Prostate gland (tissue), 2 donors: ENCODE measurements around the gene SAMM50. TPM values are rescaled to one million over a fixed set of nuclear protein-coding genes. Genes with fewer than 3 reads are reported as not detected.

Source experiments
- DNase-seq: peaks from one replicate; pipeline ENCODE4 v3.0.0-alpha.2; 2019; ENCODE audit warnings: low spot score
- H3K27ac ChIP-seq, 2 donors: fragments of 200-600 bp; sonication (generic); 2 replicates each; pipeline ENCODE4 v1.5.1; 2017 to 2019
- H3K27me3 ChIP-seq: fragments of 200-600 bp; sonication (generic); replicated peaks from 2 replicates; pipeline ENCODE4 v1.5.1; 2019; ENCODE audit not compliant: insufficient read depth
- H3K36me3 ChIP-seq, 2 donors: fragments of 200-600 bp; sonication (generic); 1 replicate in 1 of 2; 2 replicates in 1 of 2; pipeline versions ENCODE4 v1.5.1 to v1.8.1; 2017 to 2019
- H3K4me1 ChIP-seq: fragments of 200-600 bp; sonication (generic); replicated peaks from 2 replicates; pipeline ENCODE4 v1.5.1; 2019
- H3K4me3 ChIP-seq, 2 donors: fragments of 200-600 bp; sonication (generic); 2 replicates each; pipeline ENCODE4 v1.5.1; 2017 to 2019
- H3K9me3 ChIP-seq: fragments of 200-600 bp; sonication (generic); 2 replicates; pipeline ENCODE4 v1.5.1; 2017
- CTCF ChIP-seq, 4 experiments: fragments of 200-600 bp in 2 of 4; fragments of 450-650 bp in 2 of 4; sonication (generic) in 2 of 4; IDR thresholded peaks; 1 replicate in 3 of 4; 2 replicates in 1 of 4; pipeline ENCODE4 v1.5.1; 2016 to 2019; ENCODE audit warnings: antibody characterized with exemption in 4 of 4, mild to moderate bottlenecking in 2 of 4, moderate library complexity in 2 of 4
- POLR2A ChIP-seq: fragments of 450-650 bp; IDR thresholded peaks from one replicate; pipeline ENCODE4 v1.6.1; 2016; ENCODE audit warnings: antibody characterized with exemption, mild to moderate bottlenecking
- POLR2AphosphoS5 ChIP-seq: sonication (generic); formaldehyde crosslinking; IDR thresholded peaks from one replicate; pipeline ENCODE4 v1.6.1; 2017; ENCODE audit warnings: antibody characterized with exemption
- WGBS: methylation state at CpG from one replicate; pipeline ENCODE4 v1.1.5; 2018; 5-methylcytosine and 5-hydroxymethylcytosine counted together
- intact Hi-C: fragments of 100-400 bp; cut with DNase I; formaldehyde crosslinking; loops from one replicate; pipeline ENCODE4 v1.14.2; 2022
- total RNA-seq, 2 donors: library from RNA; depleted of rRNA; stranded (reverse); fragments of >200 nt; gene quantifications; one replicate each; pipeline ENCODE4 v1.1.0, GENCODE V29; 2016

The SAMM50 gene
- total RNA-seq, 2 donors from 2014 or later: 32.3 to 43.2 TPM

DNA sequence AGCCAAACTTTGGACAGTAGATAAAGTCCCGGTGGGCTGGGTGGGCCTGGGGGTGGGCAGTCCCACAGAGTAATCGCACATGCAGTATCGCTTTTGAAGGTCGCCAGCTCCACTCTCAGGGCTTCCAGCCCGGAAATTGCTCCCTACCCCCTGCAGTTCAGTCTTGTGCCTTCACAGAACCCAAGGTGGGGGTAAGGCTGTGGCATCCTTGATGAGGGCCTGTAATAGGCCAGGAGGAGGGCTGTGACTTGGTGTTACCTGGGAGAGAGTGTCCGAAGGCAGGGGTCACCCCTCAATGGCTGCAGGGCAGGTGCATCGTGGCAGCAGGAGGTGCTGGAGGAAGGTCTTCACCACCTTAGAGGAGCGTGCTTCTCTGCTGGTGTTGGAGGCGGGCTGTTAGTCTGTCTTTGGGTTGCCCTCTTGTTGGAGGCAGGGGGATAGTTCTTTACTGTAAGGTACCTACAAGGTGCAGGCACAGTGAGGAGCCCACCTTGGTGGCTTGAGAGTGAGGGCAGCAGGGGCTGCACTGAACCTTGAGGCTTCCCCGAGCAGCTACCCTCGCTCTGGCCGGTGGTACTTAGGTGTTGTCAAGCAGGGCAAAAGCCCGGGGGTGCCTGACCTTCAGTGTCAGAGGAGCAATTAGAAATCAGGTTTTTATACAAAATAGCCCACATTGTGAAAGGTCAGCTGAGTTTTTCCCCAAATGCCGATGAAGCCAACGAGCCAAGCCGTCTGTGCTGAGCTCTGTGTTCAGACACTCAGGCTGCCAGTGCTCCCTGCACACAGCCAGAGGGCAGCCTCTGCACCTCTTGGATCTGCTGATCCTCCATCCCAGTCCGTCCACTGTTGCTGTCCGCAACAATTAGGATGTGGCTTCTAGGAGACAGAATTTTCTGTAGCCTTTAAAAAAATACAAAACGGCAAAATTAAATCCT, 21.9 kb downstream of the SAMM50 start:
- H3K27me3 ChIP-seq: no peaks in the 10 kb centered on the region
- H3K4me3 ChIP-seq: no peak overlapping the region
- no peak for TF ChIP-seq POLR2AphosphoS5
- no peak for TF ChIP-seq POLR2A
- TF ChIP-seq CTCF (IDR thresholded peaks at IDR 0.05): no peak
- H3K27ac ChIP-seq: no peak overlapping the region
- H3K9me3 ChIP-seq: no peaks in the 10 kb centered on the region
- peaks cover 7 to 15% of the 10 kb centered on the region in 2 donors for H3K36me3 ChIP-seq
- WGBS: 84% methylated on average over 19 of the region's 19 CpGs
- DNase-seq: no peak
- intact Hi-C loops: no loop called here
- H3K4me1 ChIP-seq: no peaks in the 10 kb centered on the region

GRCh38 chr22:43978558-43978957, 23.3 kb downstream of the SAMM50 start:
- H3K27ac ChIP-seq: no peak overlapping the region
- H3K27me3 ChIP-seq: no peaks in the 10 kb centered on the region
- TF ChIP-seq CTCF (IDR thresholded peaks at IDR 0.05): no peak
- no peak for TF ChIP-seq POLR2A
- TF ChIP-seq POLR2AphosphoS5: no peak
- no peaks in the 10 kb centered on the region for H3K4me1 ChIP-seq
- WGBS: 94% methylated on average over 4 of the region's 4 CpGs
- H3K36me3 ChIP-seq: peaks cover 10 to 15% of the 10 kb centered on the region in 2 donors
- no peak overlapping the region for H3K4me3 ChIP-seq
- DNase-seq: no peak
- no peaks in the 10 kb centered on the region for H3K9me3 ChIP-seq
- intact Hi-C loops: no loop called here

DNA sequence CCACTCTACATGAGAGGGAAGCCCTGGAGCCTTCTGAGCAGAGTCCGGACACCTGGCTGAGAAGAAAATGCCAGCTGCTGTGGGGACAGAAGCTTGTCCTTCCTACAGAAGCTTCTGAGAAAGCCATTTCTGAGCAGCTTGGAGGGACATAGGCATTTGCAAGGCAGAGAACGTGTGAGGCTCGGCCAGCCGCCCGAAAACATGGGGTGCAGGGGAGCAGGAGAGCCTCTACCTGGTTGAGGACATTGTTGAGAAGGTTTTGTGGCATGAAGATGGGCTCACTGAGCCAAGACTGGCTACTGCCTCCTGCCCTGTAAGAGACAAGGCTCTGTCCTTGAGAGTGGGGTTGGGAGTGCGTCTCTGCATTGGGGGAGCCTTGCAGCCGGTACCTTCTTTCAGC, 25.3 kb downstream of the SAMM50 start:
- H3K27ac ChIP-seq: no peak overlapping the region
- no peaks in the 10 kb centered on the region for H3K9me3 ChIP-seq
- over 99% methylated on average over 7 of the region's 7 CpGs for WGBS
- H3K4me1 ChIP-seq: no peaks in the 10 kb centered on the region
- intact Hi-C loops: no loop called here
- no peak for DNase-seq
- peaks cover 6 to 7% of the 10 kb centered on the region in 2 donors for H3K36me3 ChIP-seq
- no peaks in the 10 kb centered on the region for H3K27me3 ChIP-seq
- H3K4me3 ChIP-seq: no peak overlapping the region
- TF ChIP-seq POLR2A (no peak), CTCF (IDR thresholded peaks at IDR 0.05) (no peak)

- no peak overlapping the region for H3K27ac ChIP-seq
- no peaks in the 10 kb centered on the region for H3K9me3 ChIP-seq
- DNase-seq: no peak
- no peaks in the 10 kb centered on the region for H3K27me3 ChIP-seq
- TF ChIP-seq CTCF (IDR thresholded peaks at IDR 0.05) (no peak), POLR2AphosphoS5 (no peak), POLR2A (no peak)
- H3K36me3 ChIP-seq: peaks cover 6 to 7% of the 10 kb centered on the region in 2 donors
- no peak overlapping the region for H3K4me3 ChIP-seq
- WGBS: 93% methylated on average over 17 of the region's 17 CpGs
- no peaks in the 10 kb centered on the region for H3K4me1 ChIP-seq
- intact Hi-C loops: no loop called here
Measured at GRCh38 chr22:43980996-43981395, 25.8 kb downstream of the SAMM50 start.

- DNase-seq: no peak
- intact Hi-C loops: no loop called here
- H3K9me3 ChIP-seq: no peaks in the 10 kb centered on the region
- H3K4me3 ChIP-seq: no peak overlapping the region
- 95% methylated on average over 16 of the region's 16 CpGs for WGBS
- peaks cover 0 to 3% of the 10 kb centered on the region in 2 donors for H3K36me3 ChIP-seq
- no peaks in the 10 kb centered on the region for H3K27me3 ChIP-seq
- no peak overlapping the region for H3K27ac ChIP-seq
- H3K4me1 ChIP-seq: no peaks in the 10 kb centered on the region
- TF ChIP-seq CTCF (IDR thresholded peaks at IDR 0.05): no peak
- TF ChIP-seq POLR2A: no peak
- no peak for TF ChIP-seq POLR2AphosphoS5
Measured at GRCh38 chr22:43983808-43984207, 28.6 kb downstream of the SAMM50 start.
